HepG2 (cell line): ENCODE results near the gene PCGF2. TPM values are rescaled to one million over a fixed set of nuclear protein-coding genes. Genes with fewer than 3 reads are reported as not detected.

Source experiments
- CEBPG ChIP-seq: IDR thresholded peaks from 2 replicates; pipeline ENCODE4 v1.6.1; 2016
- ELF1 ChIP-seq: sonication (generic); formaldehyde crosslinking; IDR thresholded peaks from 2 replicates; pipeline ENCODE4 v1.4.0; 2020; ENCODE audit warnings: missing genetic modification reagents
- FOXA3 ChIP-seq: IDR thresholded peaks from 2 replicates; pipeline ENCODE4 v1.6.1; 2016; ENCODE audit warnings: missing genetic modification reagents, missing compliant biosample characterization
- KLF13 ChIP-seq: sonication (generic); formaldehyde crosslinking; IDR thresholded peaks from 2 replicates; pipeline ENCODE4 v1.4.0; 2020; ENCODE audit warnings: mild to moderate bottlenecking, missing genetic modification reagents
- MTF2 ChIP-seq: sonication (generic); formaldehyde crosslinking; IDR thresholded peaks from 2 replicates; pipeline ENCODE4 v1.5.0; 2020; ENCODE audit warnings: missing genetic modification reagents, borderline replicate concordance
- NFYC ChIP-seq: IDR thresholded peaks from 2 replicates; pipeline ENCODE4 v1.6.1; 2016; ENCODE audit warnings: missing genetic modification reagents, missing compliant biosample characterization
- NKX3-1 ChIP-seq: sonication (generic); formaldehyde crosslinking; IDR thresholded peaks from 2 replicates; pipeline ENCODE4 v1.5.0; 2020; ENCODE audit warnings: missing genetic modification reagents
- PCBP2 ChIP-seq: fragments of 200-400 bp; formaldehyde crosslinking; optimal IDR thresholded peaks from 2 replicates; pipeline ENCODE3; 2018; ENCODE audit warnings: low read length, low read depth; ENCODE audit not compliant: poor library complexity, severe bottlenecking
- SETDB1 ChIP-seq: sonication (generic); formaldehyde crosslinking; IDR thresholded peaks from 2 replicates; pipeline ENCODE4 v1.5.1; 2020; ENCODE audit warnings: missing genetic modification reagents, mild to moderate bottlenecking, borderline replicate concordance
- SKI ChIP-seq: fragments of 450-650 bp; IDR thresholded peaks from one replicate; pipeline ENCODE4 v1.6.1; 2018; ENCODE audit warnings: mild to moderate bottlenecking; ENCODE audit not compliant: partially characterized antibody
- SMC3 ChIP-seq: IDR thresholded peaks from 2 replicates; pipeline ENCODE4 v1.6.1; 2011; ENCODE audit warnings: low read length, improper control_type of control experiment
- TEAD3 ChIP-seq: optimal IDR thresholded peaks from 2 replicates; pipeline ENCODE3; 2016; ENCODE audit warnings: borderline replicate concordance
- YEATS2 ChIP-seq: sonication (generic); formaldehyde crosslinking; IDR thresholded peaks from 2 replicates; pipeline ENCODE4 v1.4.0; 2020; ENCODE audit warnings: missing genetic modification reagents, borderline replicate concordance
- ZFYVE20 ChIP-seq: sonication (generic); formaldehyde crosslinking; IDR thresholded peaks from 2 replicates; pipeline ENCODE4 v1.8.0; 2023; ENCODE audit warnings: low read depth, mild to moderate bottlenecking, moderate library complexity, missing genetic modification reagents, borderline replicate concordance
- ZHX2 ChIP-seq, 2 experiments: sonication (generic) in 1 of 2; formaldehyde crosslinking in 1 of 2; IDR thresholded peaks; 2 replicates each; pipeline versions ENCODE4 v1.6.1 to v1.9.0; 2014 to 2022; ENCODE audit warnings: antibody characterized with exemption in 1 of 2, borderline replicate concordance in 1 of 2, inconsistent platforms in 1 of 2, low read depth in 1 of 2, missing genetic modification reagents in 1 of 2
- ZKSCAN5 ChIP-seq: sonication (generic); formaldehyde crosslinking; IDR thresholded peaks from 2 replicates; pipeline ENCODE4 v1.5.1; 2020; ENCODE audit warnings: mild to moderate bottlenecking, missing genetic modification reagents
- ZNF451 ChIP-seq: sonication (generic); formaldehyde crosslinking; IDR thresholded peaks from 2 replicates; pipeline ENCODE4 v1.5.0; 2020; ENCODE audit warnings: mild to moderate bottlenecking, missing genetic modification reagents
- ZNF484 ChIP-seq: sonication (generic); formaldehyde crosslinking; IDR thresholded peaks from 2 replicates; pipeline ENCODE4 v1.5.1; 2020; ENCODE audit warnings: mild to moderate bottlenecking, low read depth, missing genetic modification reagents, borderline replicate concordance
- ZNF879 ChIP-seq: sonication (generic); formaldehyde crosslinking; IDR thresholded peaks from 2 replicates; pipeline ENCODE4 v1.8.1; 2023; ENCODE audit warnings: missing genetic modification reagents
- polyA plus RNA-seq, 8 experiments: library from polyadenylated mRNA; depleted of rRNA in 3 of 8; stranded (reverse) in 7 of 8; unstranded in 1 of 8; fragments of >200 nt; fragmentation: Illumina TruSeq in 4 of 8; extraction: Trizol in 4 of 8; gene quantifications; 2 replicates each; pipeline versions ENCODE4 v1.2.1 to v1.2.3, GENCODE V29; 2011 to 2016; ENCODE audit warnings: low read depth in 4 of 8, missing spikeins in 1 of 8, mixed read lengths in 1 of 8; ENCODE audit not compliant: insufficient read depth in 1 of 8
- total RNA-seq, 5 experiments: library from RNA; depleted of rRNA; stranded (reverse); fragments of >200 nt; fragmentation: Illumina TruSeq; extraction: Trizol; gene quantifications; 2 replicates each; pipeline ENCODE4 v1.2.3, GENCODE V29; 2016; ENCODE audit warnings: low read depth in 1 of 5
- TF ChIP-seq, protein P1 (sequence below): sonication (generic); formaldehyde crosslinking; IDR thresholded peaks from 2 replicates; pipeline ENCODE4 v1.9.0; 2022; ENCODE audit warnings: missing genetic modification reagents, mild to moderate bottlenecking, borderline replicate concordance
- TF ChIP-seq, protein P2 (sequence below): sonication (generic); formaldehyde crosslinking; IDR thresholded peaks from 2 replicates; pipeline ENCODE4 v1.4.0; 2020; ENCODE audit warnings: missing genetic modification reagents

PCGF2 gene
- total and polyA plus RNA-seq, 2 of the 13 experiments (the other 11 are each of a cell fraction or from before 2014, with no cell fraction given), result 11.6 to 29.4 TPM

DNA sequence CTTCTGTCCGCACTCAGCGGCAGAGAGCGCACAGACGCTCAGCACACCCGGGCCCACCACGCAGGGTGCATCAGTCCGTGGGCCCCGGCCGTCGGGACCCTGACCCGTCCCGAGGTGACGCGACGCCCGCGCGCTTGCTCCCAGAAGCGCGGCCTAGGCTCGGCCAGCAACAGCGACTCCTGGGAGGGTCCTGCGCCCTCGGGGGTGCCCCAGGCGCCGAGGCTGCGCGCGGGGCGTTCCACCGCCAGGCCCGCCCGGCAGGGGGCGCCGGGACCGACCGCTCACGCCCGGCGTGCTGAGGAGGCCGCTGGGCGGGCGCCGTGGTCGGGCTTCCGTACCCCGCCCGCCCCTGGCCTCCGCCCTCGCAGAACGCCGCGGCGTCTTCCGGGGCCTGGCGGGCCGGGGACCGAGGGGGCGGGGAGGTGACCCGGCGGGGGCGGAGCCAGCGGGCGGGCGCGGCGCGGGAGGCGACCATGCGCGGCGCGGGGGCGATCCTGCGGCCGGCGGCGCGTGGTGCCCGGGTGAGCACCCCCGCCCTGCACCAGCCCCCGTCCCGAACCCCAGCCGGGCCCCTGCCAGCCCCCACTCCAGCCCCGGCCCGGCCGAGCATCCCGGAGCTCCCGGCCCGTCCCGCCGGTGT lies 18.1 kb downstream of the PCGF2 start, which contains the start of gene CISD3 (continued):
- TF ChIP-seq ZHX2 (IDR thresholded peaks at IDR 0.05; ENCODE audit: low read depth) (no peak), ZHX2 (CRISPR knock-in tag; IDR thresholded peaks at IDR 0.05; ENCODE audit: borderline replicate concordance) (peak; percentile 71; the same call in 1 of the 2 replicates), PCBP2 (no peak), MTF2 (CRISPR knock-in tag) (no peak), TEAD3 (CRISPR knock-in tag) (peak; percentile 21), SETDB1 (CRISPR knock-in tag) (no peak), ZNF451 (no peak; the same call in none of the 2 replicates), NFYC (CRISPR knock-in tag) (no peak), ZNF484 (CRISPR knock-in tag) (no peak), CEBPG (CRISPR knock-in tag) (no peak), ZKSCAN5 (no peak), NKX3-1 (CRISPR knock-in tag) (peak; percentile 65), FOXA3 (CRISPR knock-in tag) (no peak), KLF13 (CRISPR knock-in tag) (no peak), YEATS2 (CRISPR knock-in tag) (no peak), ZFYVE20 (CRISPR knock-in tag) (no peak), SKI (peak; percentile 84), ELF1 (CRISPR knock-in tag) (no peak; the same call in 1 of the 2 replicates), ZNF879 (CRISPR knock-in tag) (no peak), SMC3 (no peak; the same call in 1 of the 2 replicates)
- TF ChIP-seq, protein P1, sequence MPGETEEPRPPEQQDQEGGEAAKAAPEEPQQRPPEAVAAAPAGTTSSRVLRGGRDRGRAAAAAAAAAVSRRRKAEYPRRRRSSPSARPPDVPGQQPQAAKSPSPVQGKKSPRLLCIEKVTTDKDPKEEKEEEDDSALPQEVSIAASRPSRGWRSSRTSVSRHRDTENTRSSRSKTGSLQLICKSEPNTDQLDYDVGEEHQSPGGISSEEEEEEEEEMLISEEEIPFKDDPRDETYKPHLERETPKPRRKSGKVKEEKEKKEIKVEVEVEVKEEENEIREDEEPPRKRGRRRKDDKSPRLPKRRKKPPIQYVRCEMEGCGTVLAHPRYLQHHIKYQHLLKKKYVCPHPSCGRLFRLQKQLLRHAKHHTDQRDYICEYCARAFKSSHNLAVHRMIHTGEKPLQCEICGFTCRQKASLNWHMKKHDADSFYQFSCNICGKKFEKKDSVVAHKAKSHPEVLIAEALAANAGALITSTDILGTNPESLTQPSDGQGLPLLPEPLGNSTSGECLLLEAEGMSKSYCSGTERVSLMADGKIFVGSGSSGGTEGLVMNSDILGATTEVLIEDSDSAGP (CRISPR knock-in tag), result no peak; the same call in 1 of the 2 replicates
- TF ChIP-seq, protein P2, sequence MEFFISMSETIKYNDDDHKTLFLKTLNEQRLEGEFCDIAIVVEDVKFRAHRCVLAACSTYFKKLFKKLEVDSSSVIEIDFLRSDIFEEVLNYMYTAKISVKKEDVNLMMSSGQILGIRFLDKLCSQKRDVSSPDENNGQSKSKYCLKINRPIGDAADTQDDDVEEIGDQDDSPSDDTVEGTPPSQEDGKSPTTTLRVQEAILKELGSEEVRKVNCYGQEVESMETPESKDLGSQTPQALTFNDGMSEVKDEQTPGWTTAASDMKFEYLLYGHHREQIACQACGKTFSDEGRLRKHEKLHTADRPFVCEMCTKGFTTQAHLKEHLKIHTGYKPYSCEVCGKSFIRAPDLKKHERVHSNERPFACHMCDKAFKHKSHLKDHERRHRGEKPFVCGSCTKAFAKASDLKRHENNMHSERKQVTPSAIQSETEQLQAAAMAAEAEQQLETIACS, result peak; percentile 57; the same call in 1 of the 2 replicates
